DOHH2 (cell line): ENCODE measurements around the gene SLC35A3.

Experiments
- CTCF ChIP-seq: fragments of 200-600 bp; sonication (generic); IDR thresholded peaks from one replicate; pipeline ENCODE4 v1.5.1; 2014; ENCODE audit warnings: antibody characterized with exemption, mild to moderate bottlenecking, low read depth, low read length; ENCODE audit not compliant: poor library complexity, severe bottlenecking
- EZH2phosphoT487 ChIP-seq: fragments of 200-600 bp; sonication (generic); IDR thresholded peaks from 2 replicates; pipeline ENCODE4 v1.6.1; 2017; ENCODE audit warnings: borderline replicate concordance, mild to moderate bottlenecking, antibody characterized with exemption, low read length, moderate library complexity, mixed read lengths

- TF ChIP-seq CTCF: no peak
- TF ChIP-seq EZH2phosphoT487: no peak
Observed at GRCh38 chr1:99934801-99935200, 35.0 kb upstream of the SLC35A3 start.
